HCT116 (cell line): Measurements from ENCODE around the gene GALNT17. TPM values are rescaled to one million over a fixed set of nuclear protein-coding genes. Genes with fewer than 3 reads are reported as not detected.

Experiments
- microRNA-seq: library from miRNA; unstranded; fragments of <30 nt; microRNA quantifications from one replicate; pipeline ENCODE4, GENCODE V29; 2016; ENCODE audit warnings: borderline number of aligned reads
- total RNA-seq: library from RNA; stranded (reverse); gene quantifications from one replicate; pipeline ENCODE4 v1.2.1, GENCODE V29; 2021; ENCODE audit not compliant: unreplicated experiment

Gene GALNT17
- total RNA-seq, 1 experiment from 2014 or later, result not detected

Small RNA genes lying within 50 kb of the gene (microRNA-seq; reads per million reads assigned to microRNA genes)
- gene MIR3914-1, result not detected
- not detected for gene MIR3914-2
